CD8-positive, alpha-beta memory T cell (primary cell): Measurements from ENCODE around the gene UVSSA. TPM values are rescaled to one million over a fixed set of nuclear protein-coding genes. Genes with fewer than 3 reads are reported as not detected.

Experiments
- CTCF ChIA-PET: fragments of 350-600 bp; sonication (Branson Sonifier 250); formaldehyde crosslinking; loops from one replicate; lab custom pipeline; 2021; ENCODE audit warnings: antibody characterized with exemption; lab: Charles Lee
- POLR2A ChIA-PET: fragments of 350-600 bp; sonication (Branson Sonifier 250); formaldehyde crosslinking; loops from one replicate; lab custom pipeline; 2021; ENCODE audit warnings: antibody characterized with exemption; lab: Charles Lee
- DNase-seq, 5 donors: peaks; one replicate each; pipeline versions ENCODE4 v3.0.0 to v3.0.0-alpha.2; 2020 to 2022; ENCODE audit warnings: mixed read lengths in 1 of 5
- H3K27ac ChIP-seq: one replicate; pipeline ENCODE4 v1.7.0; 2013; ENCODE audit warnings: low read depth, mild to moderate bottlenecking, low read length, moderate library complexity
- H3K27me3 ChIP-seq: 2 replicates; pipeline ENCODE4 v1.7.0; 2013; ENCODE audit warnings: low read length, mild to moderate bottlenecking; ENCODE audit not compliant: insufficient read depth, poor library complexity, severe bottlenecking
- H3K36me3 ChIP-seq: 2 replicates; pipeline ENCODE4 v1.7.0; 2013; ENCODE audit warnings: mild to moderate bottlenecking, low read length, moderate library complexity; ENCODE audit not compliant: insufficient read depth
- H3K4me1 ChIP-seq: 2 replicates; pipeline ENCODE4 v1.7.0; 2013; ENCODE audit warnings: mild to moderate bottlenecking, low read length, moderate library complexity; ENCODE audit not compliant: insufficient read depth
- H3K4me3 ChIP-seq: 2 replicates; pipeline ENCODE4 v1.7.0; 2013; ENCODE audit warnings: mild to moderate bottlenecking, low read length
- H3K9me3 ChIP-seq: 2 replicates; pipeline ENCODE4 v1.7.0; 2013; ENCODE audit warnings: mild to moderate bottlenecking, low read length
- H3K27ac Mint-ChIP-seq, 8 donors: one replicate each; pipeline ENCODE4 v1.8.0; 2020 to 2021; ENCODE audit warnings: mixed read lengths in 8 of 8, mild to moderate bottlenecking in 6 of 8, inconsistent platforms in 3 of 8, moderate library complexity in 3 of 8
- H3K27me3 Mint-ChIP-seq, 2 donors: one replicate each; pipeline ENCODE4 v1.8.0; 2020 to 2021; ENCODE audit warnings: mixed read lengths in 2 of 2, mild to moderate bottlenecking in 1 of 2, moderate library complexity in 1 of 2
- H3K36me3 Mint-ChIP-seq, 3 donors: one replicate each; pipeline ENCODE4 v1.8.0; 2020 to 2021; ENCODE audit warnings: mixed read lengths in 3 of 3, inconsistent platforms in 1 of 3, mild to moderate bottlenecking in 1 of 3
- H3K4me1 Mint-ChIP-seq, 3 donors: one replicate each; pipeline ENCODE4 v1.8.0; 2020 to 2021; ENCODE audit warnings: mixed read lengths in 3 of 3, inconsistent platforms in 1 of 3, mild to moderate bottlenecking in 1 of 3
- H3K4me3 Mint-ChIP-seq, 7 donors: one replicate each; pipeline ENCODE4 v1.8.0; 2020 to 2021; ENCODE audit warnings: mixed read lengths in 7 of 7, mild to moderate bottlenecking in 6 of 7, moderate library complexity in 4 of 7, inconsistent platforms in 2 of 7
- H3K9me3 Mint-ChIP-seq, 5 donors: one replicate each; pipeline ENCODE4 v1.8.0; 2020 to 2022; ENCODE audit warnings: mixed read lengths in 5 of 5, mild to moderate bottlenecking in 3 of 5, moderate library complexity in 2 of 5, inconsistent platforms in 1 of 5
- polyA plus RNA-seq: library from polyadenylated mRNA; unstranded; fragments of 300-500 nt; fragmentation: Illumina TruSeq; gene quantifications from one replicate; pipeline ENCODE4 v1.2.3, GENCODE V29; 2021
- total RNA-seq, 2 experiments: library from RNA; stranded (reverse); gene quantifications; one replicate each; pipeline ENCODE4 v1.2.3, GENCODE V29; 2021

Gene UVSSA
- total and polyA plus RNA-seq, 3 experiments from 2014 or later = 6.9 to 19.0 (median 16.8) TPM

DNA sequence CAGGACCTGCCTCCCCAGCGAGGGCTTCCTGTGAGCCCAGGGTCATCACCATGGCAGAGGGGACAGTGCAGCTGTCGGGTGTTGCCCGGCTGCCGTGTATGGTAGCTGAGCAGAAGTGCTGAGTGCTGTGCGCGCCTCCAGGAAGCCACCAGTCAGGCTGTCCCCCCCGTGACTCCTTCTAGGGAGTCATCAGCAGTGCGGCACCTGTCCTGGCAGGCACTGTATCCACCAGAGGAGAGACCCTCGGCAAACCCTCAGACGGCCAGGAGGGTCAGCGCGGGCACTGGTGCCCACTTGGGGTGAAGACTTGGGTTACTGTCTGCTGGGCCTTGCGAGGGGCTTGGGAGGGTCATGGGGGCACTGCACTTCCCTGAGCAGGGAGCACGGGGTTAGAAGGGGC is 8.4 kb downstream of the UVSSA start:
- ChIA-PET POLR2A (interaction anchor here (1.2 kb wide), 1 partner anchor 250 kb away, joined by 5 read pairs; no protein-coding TSS in a partner anchor), CTCF (interaction anchor here (1.2 to 6.0 kb wide), 8 partner anchors 9 to 274 kb away, joined by 3 to 34 read pairs (median 6); partner anchors contain the start of gene UVSSA)
- Histone ChIP-seq H3K9me3 (no peaks in the 10 kb centered on the region), H3K4me3 (no peak overlapping the region), H3K36me3 (no peaks in the 10 kb centered on the region), H3K4me1 (peaks cover 7% of the 10 kb centered on the region), H3K27ac (no peak overlapping the region), H3K27me3 (no peaks in the 10 kb centered on the region)
- H3K4me1 Mint-ChIP-seq = peaks cover 8 to 14% (median 10%) of the 10 kb centered on the region in 3 donors
- no peak for DNase-seq
- no peaks in the 10 kb centered on the region for H3K9me3 Mint-ChIP-seq
- H3K27ac Mint-ChIP-seq = no peak overlapping the region
- H3K36me3 Mint-ChIP-seq = peaks cover 0 to 46% (median 0%) of the 10 kb centered on the region in 3 donors
- H3K27me3 Mint-ChIP-seq = no peaks in the 10 kb centered on the region
- no peak overlapping the region for H3K4me3 Mint-ChIP-seq

DNA sequence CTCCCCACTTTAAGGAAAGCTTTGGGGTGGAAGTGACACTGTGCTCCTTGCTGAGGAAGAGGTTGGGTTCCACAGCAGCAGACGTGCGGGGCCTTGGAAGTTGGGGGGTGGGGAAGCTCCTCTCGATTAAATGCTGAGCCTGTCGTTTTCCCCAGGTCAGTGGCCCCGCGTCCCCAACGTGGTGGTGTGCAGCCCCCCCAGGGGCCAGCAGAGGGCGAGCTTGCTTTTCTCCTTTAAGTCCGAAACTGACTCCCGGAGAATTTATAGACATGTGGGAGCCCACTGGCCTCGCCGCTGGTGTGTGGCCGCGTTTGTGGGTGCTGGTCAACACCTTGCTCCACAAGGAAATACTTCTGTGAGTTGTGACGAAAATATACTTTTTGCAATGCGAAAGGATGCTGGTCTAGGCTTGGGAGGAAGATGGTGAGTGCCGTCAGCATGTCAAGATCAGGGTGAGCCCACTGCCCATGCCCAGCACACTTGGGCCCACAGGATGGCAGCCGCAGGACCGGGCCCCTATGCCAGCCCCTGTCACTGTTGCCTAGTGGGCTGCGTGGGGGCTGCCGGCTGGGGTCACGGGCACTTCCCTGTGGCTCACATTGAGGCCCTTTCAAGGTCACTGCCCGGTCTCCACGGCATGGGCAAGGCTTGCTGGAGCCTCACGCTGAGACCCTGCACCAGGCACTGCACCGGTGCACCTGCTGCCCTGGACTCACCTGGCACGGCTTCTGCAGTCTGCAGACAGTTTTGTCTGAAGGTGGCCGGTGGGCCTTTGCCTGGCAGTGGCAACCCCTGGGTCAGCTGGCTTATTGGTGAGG is 9.4 kb downstream of the UVSSA start:
- Histone ChIP-seq H3K27me3 (no peaks in the 10 kb centered on the region), H3K36me3 (no peaks in the 10 kb centered on the region)
- H3K4me1 Mint-ChIP-seq = peaks cover 7 to 10% (median 7%) of the 10 kb centered on the region in 3 donors

DNA sequence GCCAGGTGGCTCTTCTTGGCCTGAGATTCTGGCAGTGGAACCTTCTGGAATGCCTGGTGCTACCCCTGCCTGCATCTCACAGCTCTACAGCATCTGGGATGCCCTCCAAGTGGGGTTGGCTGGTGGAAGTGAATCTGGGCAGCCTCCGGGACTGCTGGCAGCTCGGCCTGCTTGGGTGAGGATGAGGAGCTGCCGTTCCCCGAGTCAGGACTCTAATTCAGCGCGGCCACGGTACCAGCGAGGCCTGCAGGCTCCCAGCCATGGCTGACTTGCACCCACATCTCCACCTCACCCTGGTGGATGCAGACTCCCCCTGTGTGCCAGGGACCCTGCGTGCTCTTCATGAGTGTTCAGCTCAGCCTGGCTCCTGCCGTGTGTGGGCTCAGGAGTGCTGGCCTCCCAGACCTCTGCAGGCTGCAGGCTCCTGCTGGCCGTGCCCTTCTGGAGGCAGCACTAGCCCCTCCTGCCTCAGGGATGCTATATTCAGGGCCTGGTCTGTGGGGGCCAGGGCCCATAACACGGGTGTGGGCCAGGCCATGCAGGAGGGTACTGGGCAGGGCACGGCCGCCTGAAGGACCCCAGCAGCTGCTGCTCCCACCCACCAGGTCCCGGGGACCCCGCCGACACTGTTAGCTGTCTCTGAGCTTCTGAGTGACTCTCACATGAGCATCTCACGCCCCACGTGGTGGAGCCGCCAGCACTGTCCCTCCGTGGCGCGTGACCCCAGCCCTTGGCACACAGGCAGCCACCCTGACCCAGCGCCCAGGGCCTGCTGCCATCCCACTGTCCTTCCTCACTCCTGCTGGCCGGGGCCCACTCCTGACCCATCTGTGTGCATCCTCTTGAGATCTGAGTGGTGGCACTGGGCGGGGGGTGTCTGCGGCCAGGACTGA is 10.6 kb downstream of the UVSSA start:
- Histone ChIP-seq H3K9me3 (no peaks in the 10 kb centered on the region), H3K4me3 (no peak overlapping the region), H3K27me3 (no peaks in the 10 kb centered on the region), H3K27ac (no peak overlapping the region), H3K4me1 (no peaks in the 10 kb centered on the region), H3K36me3 (no peaks in the 10 kb centered on the region)
- CTCF ChIA-PET = interaction anchor here (0.8 to 6.0 kb wide), 3 partner anchors 248 to 274 kb away, joined by 5 to 34 read pairs (median 5); no protein-coding TSS in a partner anchor
- H3K9me3 Mint-ChIP-seq = no peaks in the 10 kb centered on the region
- no peak overlapping the region for H3K27ac Mint-ChIP-seq
- peaks cover 0 to 49% (median 0%) of the 10 kb centered on the region in 3 donors for H3K36me3 Mint-ChIP-seq
- no peak overlapping the region for H3K4me3 Mint-ChIP-seq
- H3K4me1 Mint-ChIP-seq = peaks cover 0 to 2% (median 0%) of the 10 kb centered on the region in 3 donors
- H3K27me3 Mint-ChIP-seq = no peaks in the 10 kb centered on the region
- DNase-seq = no peak
- POLR2A ChIA-PET = no interaction called here

More for the DNA sequence above, 9.4 kb downstream of the UVSSA start:
- H3K4me3 ChIP-seq = no peak overlapping the region
- H3K36me3 Mint-ChIP-seq = peaks cover 0 to 48% (median 0%) of the 10 kb centered on the region in 3 donors
- H3K27ac ChIP-seq = no peak overlapping the region
- peaks cover 7% of the 10 kb centered on the region for H3K4me1 ChIP-seq
- H3K27ac Mint-ChIP-seq = peak overlapping the region in 1 of 8 donors; percentile 60
- peak in 4 of 5 donors; percentile 18 to 63 (median 26) for DNase-seq
- POLR2A ChIA-PET = interaction anchor here (1.2 kb wide), 1 partner anchor 249 kb away, joined by 5 read pairs; no protein-coding TSS in a partner anchor
- CTCF ChIA-PET = interaction anchor here (0.8 to 6.0 kb wide), 11 partner anchors 10 to 275 kb away, joined by 3 to 34 read pairs (median 5); partner anchors contain the start of gene UVSSA
- no peaks in the 10 kb centered on the region for H3K27me3 Mint-ChIP-seq
- no peak overlapping the region for H3K4me3 Mint-ChIP-seq
- H3K9me3 Mint-ChIP-seq = no peaks in the 10 kb centered on the region
- no peaks in the 10 kb centered on the region for H3K9me3 ChIP-seq

DNA sequence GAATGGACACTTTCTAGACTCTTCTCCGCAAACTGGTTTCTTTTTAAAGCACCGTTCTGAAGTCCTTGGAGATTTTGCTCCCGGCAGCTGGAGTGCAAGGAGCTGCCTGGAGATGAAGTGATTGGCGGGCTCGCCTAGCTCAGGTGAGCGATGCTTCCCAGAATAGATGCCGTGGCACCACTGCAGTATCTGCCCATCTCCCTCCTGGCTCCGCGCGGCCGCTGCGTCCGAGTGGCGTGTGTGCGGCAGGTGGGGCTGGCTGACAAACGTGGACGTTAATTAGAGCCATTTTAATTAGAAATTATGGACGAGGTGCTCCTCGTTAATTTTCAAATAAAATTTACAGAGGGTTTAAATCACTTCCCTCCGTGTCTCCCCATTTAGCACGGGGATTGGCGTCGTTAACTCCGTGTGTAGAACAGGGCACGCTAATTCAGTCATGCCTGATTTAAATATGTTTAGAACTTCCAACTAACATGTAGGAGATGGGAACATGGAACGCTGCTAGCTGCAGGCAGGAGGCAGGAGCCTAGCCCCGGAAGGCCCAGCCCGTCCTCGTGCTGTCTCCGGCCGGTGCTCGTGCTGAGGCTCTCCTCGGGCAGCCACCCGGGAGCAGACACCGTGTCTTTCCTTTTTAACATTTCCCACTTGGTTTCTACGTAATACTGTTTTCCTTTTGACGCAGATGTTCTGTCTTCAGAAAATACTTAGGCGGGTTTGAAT is 11.6 kb downstream of the UVSSA start:
- CTCF ChIA-PET = interaction anchor here (6.0 kb wide), 1 partner anchor 247 kb away, joined by 34 read pairs; no protein-coding TSS in a partner anchor

DNA sequence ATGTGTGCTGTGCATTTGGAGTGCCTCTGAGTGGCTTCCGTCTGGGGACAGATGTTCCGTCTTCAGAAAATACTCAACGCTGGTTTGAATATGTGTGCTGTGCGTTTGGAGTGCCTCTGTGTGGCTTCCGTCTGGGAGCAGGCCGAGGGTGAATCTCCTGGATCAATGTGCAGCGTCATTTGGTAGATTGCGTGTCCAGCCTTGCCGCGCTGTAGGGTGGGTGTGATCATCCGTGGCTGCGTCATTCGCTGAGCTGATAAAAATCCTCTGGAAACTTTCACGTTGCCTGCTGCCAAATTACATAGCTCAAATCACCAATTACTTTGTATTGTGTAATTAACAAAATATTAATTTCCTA is 12.1 kb downstream of the UVSSA start:
- Mint-ChIP-seq H3K4me1 (peaks cover 0 to 2% (median 0%) of the 10 kb centered on the region in 3 donors), H3K27ac (no peak overlapping the region), H3K36me3 (peaks cover 0 to 46% (median 0%) of the 10 kb centered on the region in 3 donors), H3K9me3 (no peaks in the 10 kb centered on the region), H3K27me3 (no peaks in the 10 kb centered on the region), H3K4me3 (no peak overlapping the region)
- no peak for DNase-seq
- Histone ChIP-seq H3K4me1 (no peaks in the 10 kb centered on the region), H3K36me3 (no peaks in the 10 kb centered on the region), H3K4me3 (no peak overlapping the region), H3K27me3 (no peaks in the 10 kb centered on the region), H3K9me3 (no peaks in the 10 kb centered on the region), H3K27ac (no peak overlapping the region)
- POLR2A ChIA-PET = no interaction called here
- CTCF ChIA-PET = interaction anchor here (6.0 kb wide), 1 partner anchor 247 kb away, joined by 34 read pairs; no protein-coding TSS in a partner anchor

More for the DNA sequence above, 11.6 kb downstream of the UVSSA start:
- no peak overlapping the region for H3K27ac ChIP-seq
- no peaks in the 10 kb centered on the region for H3K27me3 ChIP-seq
- no peaks in the 10 kb centered on the region for H3K36me3 ChIP-seq
- peaks cover 0 to 2% (median 0%) of the 10 kb centered on the region in 3 donors for H3K4me1 Mint-ChIP-seq
- no peak overlapping the region for H3K27ac Mint-ChIP-seq
- no peaks in the 10 kb centered on the region for H3K4me1 ChIP-seq
- POLR2A ChIA-PET = no interaction called here
- no peak for DNase-seq
- H3K27me3 Mint-ChIP-seq = no peaks in the 10 kb centered on the region
- peaks cover 0 to 47% (median 0%) of the 10 kb centered on the region in 3 donors for H3K36me3 Mint-ChIP-seq
- H3K4me3 ChIP-seq = no peak overlapping the region
- H3K9me3 ChIP-seq = no peaks in the 10 kb centered on the region
- no peaks in the 10 kb centered on the region for H3K9me3 Mint-ChIP-seq
- no peak overlapping the region for H3K4me3 Mint-ChIP-seq

DNA sequence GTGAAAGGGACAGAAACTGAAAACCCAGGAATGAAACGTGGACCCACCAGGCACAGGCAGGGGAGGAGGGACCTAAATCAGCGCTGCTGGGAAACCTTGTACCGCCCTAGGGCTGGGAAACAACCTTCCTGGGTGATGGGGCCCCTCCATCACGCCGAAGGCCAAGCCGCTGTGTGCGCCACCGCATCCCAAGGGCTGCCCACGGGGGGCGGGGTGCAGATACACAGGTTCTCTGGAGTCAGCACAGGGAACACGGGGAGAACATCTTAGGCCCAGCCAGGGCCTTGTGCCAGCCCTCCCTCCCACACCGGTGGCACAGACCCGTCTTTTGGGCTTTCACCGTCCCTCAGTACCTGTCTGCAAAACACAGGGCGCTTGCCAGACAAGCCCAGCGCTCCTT is 13.0 kb downstream of the UVSSA start:
- Mint-ChIP-seq H3K36me3 (peaks cover 0 to 42% (median 0%) of the 10 kb centered on the region in 3 donors), H3K9me3 (no peaks in the 10 kb centered on the region), H3K27me3 (no peaks in the 10 kb centered on the region), H3K27ac (no peak overlapping the region), H3K4me1 (peaks cover 0 to 2% (median 0%) of the 10 kb centered on the region in 3 donors), H3K4me3 (no peak overlapping the region)
- H3K4me3 ChIP-seq = no peak overlapping the region
- H3K27me3 ChIP-seq = no peaks in the 10 kb centered on the region
- no peaks in the 10 kb centered on the region for H3K36me3 ChIP-seq
- ChIA-PET CTCF (no interaction called here), POLR2A (no interaction called here)
- H3K27ac ChIP-seq = no peak overlapping the region
- H3K4me1 ChIP-seq = no peaks in the 10 kb centered on the region
- H3K9me3 ChIP-seq = no peaks in the 10 kb centered on the region
- no peak for DNase-seq

DNA sequence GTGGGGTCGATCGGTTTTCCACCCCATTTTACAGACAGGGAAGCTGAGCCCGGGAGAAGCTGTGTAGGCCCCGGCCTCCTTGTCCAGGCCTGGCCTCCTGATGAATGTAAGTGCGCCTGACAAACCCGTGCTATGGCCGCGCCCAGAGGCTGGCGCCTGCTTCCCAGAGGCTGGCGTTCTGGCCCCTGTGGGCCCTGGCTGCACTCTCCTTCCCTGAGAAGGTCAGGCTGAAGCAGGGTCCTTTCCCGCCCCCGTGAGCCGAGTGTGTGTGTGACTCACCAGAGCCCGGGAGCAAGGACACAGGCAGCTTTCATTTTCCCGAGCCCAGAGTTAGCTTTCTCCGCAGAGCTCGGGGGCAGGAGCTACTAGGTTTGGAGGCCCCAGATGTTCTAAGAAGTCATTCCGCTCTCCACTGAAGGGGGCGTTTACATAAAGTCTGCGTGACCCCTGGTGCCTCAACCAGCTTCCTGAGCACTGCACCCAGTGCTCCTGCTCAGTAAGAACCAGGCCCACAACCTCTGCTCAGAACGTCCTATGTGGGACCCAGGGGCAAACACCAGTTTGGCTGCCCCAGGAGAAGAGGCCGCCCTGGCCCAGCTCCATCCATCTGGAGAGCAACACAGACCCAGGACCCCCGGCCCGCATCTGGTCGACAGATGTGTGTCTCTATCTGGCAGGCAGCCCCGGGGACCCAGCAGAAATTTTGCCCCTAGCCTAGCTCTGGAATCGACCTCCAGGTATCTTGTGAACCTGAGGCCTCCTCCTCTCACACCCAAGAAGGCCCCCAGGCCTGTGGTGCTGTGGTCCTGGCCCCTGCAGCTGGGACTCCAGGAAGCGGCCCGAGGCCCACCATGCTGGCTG is 13.6 kb downstream of the UVSSA start:
- ChIA-PET POLR2A (no interaction called here), CTCF (no interaction called here)
- no peaks in the 10 kb centered on the region for H3K4me1 ChIP-seq
- H3K27ac Mint-ChIP-seq = no peak overlapping the region
- H3K9me3 ChIP-seq = no peaks in the 10 kb centered on the region
- H3K36me3 Mint-ChIP-seq = peaks cover 0 to 37% (median 0%) of the 10 kb centered on the region in 3 donors
- H3K27me3 Mint-ChIP-seq = no peaks in the 10 kb centered on the region
- no peaks in the 10 kb centered on the region for H3K9me3 Mint-ChIP-seq
- peaks cover 0 to 2% (median 0%) of the 10 kb centered on the region in 3 donors for H3K4me1 Mint-ChIP-seq
- no peak overlapping the region for H3K4me3 Mint-ChIP-seq
- no peak overlapping the region for H3K27ac ChIP-seq
- no peaks in the 10 kb centered on the region for H3K36me3 ChIP-seq
- DNase-seq = no peak
- no peaks in the 10 kb centered on the region for H3K27me3 ChIP-seq
- no peak overlapping the region for H3K4me3 ChIP-seq
